ENCODE measurements around the gene CEBPA. TPM values are rescaled to one million over a fixed set of nuclear protein-coding genes. Genes with fewer than 3 reads are reported as not detected.

CEBPA gene
- total RNA-seq, 2 experiments from 2014 or later, result 0.11 TPM; not detected in 1

- ChIA-PET POLR2A (interaction anchor here (0.9 to 1.3 kb wide), 2 partner anchors 19 to 94 kb away, joined by 3 to 7 read pairs; partner anchors contain the start of gene CEBPG), CTCF (interaction anchor here (1.1 kb wide), 1 partner anchor 44 kb away, joined by 4 read pairs; no protein-coding TSS in a partner anchor)
- H3K27ac Mint-ChIP-seq, result peak overlapping the region; percentile 79
- peaks cover 13% of the 10 kb centered on the region for H3K4me1 Mint-ChIP-seq (ENCODE audit: low read depth)
- no peak for DNase-seq
- H3K9me3 Mint-ChIP-seq (ENCODE audit: insufficient read depth), result no peaks in the 10 kb centered on the region
- no peak for ATAC-seq
- H3K4me3 Mint-ChIP-seq, result no peak overlapping the region
- no peaks in the 10 kb centered on the region for H3K36me3 Mint-ChIP-seq (ENCODE audit: low read depth)
- peaks cover 10% of the 10 kb centered on the region for H3K27me3 Mint-ChIP-seq (ENCODE audit: low read depth)
Measured at GRCh38 chr19:33279430-33280350, 22.6 kb downstream of the CEBPA start.

- DNase-seq (no peak), ATAC-seq (no peak)
- Mint-ChIP-seq H3K36me3 (ENCODE audit: low read depth) (no peaks in the 10 kb centered on the region), H3K27me3 (ENCODE audit: low read depth) (peaks cover 5% of the 10 kb centered on the region), H3K27ac (no peak overlapping the region), H3K4me3 (no peak overlapping the region), H3K9me3 (ENCODE audit: insufficient read depth) (no peaks in the 10 kb centered on the region), H3K4me1 (ENCODE audit: low read depth) (peaks cover 18% of the 10 kb centered on the region)
- POLR2A ChIA-PET, result no interaction called here
- CTCF ChIA-PET, result no interaction called here
Measured at GRCh38 chr19:33278403-33279269, 23.7 kb downstream of the CEBPA start.

- ATAC-seq, result no peak
- CTCF ChIA-PET, result no interaction called here
- peaks cover 5% of the 10 kb centered on the region for H3K27me3 Mint-ChIP-seq (ENCODE audit: low read depth)
- POLR2A ChIA-PET, result no interaction called here
- no peak overlapping the region for H3K27ac Mint-ChIP-seq
- no peak for DNase-seq
- no peaks in the 10 kb centered on the region for H3K9me3 Mint-ChIP-seq (ENCODE audit: insufficient read depth)
- peaks cover 18% of the 10 kb centered on the region for H3K4me1 Mint-ChIP-seq (ENCODE audit: low read depth)
- no peak overlapping the region for H3K4me3 Mint-ChIP-seq
- no peaks in the 10 kb centered on the region for H3K36me3 Mint-ChIP-seq (ENCODE audit: low read depth)
Measured at GRCh38 chr19:33278023-33278402, 24.3 kb downstream of the CEBPA start.

- Mint-ChIP-seq H3K4me1 (ENCODE audit: low read depth) (peaks cover 18% of the 10 kb centered on the region), H3K27ac (no peak overlapping the region), H3K36me3 (ENCODE audit: low read depth) (no peaks in the 10 kb centered on the region), H3K9me3 (ENCODE audit: insufficient read depth) (no peaks in the 10 kb centered on the region), H3K27me3 (ENCODE audit: low read depth) (peaks cover 5% of the 10 kb centered on the region), H3K4me3 (no peak overlapping the region)
- ATAC-seq (no peak), DNase-seq (no peak)
- ChIA-PET CTCF (no interaction called here), POLR2A (no interaction called here)
Measured at GRCh38 chr19:33277434-33277833, 24.9 kb downstream of the CEBPA start.

GRCh38 chr19:33275933-33276619 lies 26.3 kb downstream of the CEBPA start:
- POLR2A ChIA-PET, result no interaction called here
- CTCF ChIA-PET, result no interaction called here
- H3K27ac Mint-ChIP-seq, result no peak overlapping the region
- no peaks in the 10 kb centered on the region for H3K9me3 Mint-ChIP-seq (ENCODE audit: insufficient read depth)
- DNase-seq (no peak), ATAC-seq (no peak)
- H3K4me3 Mint-ChIP-seq, result no peak overlapping the region
- H3K27me3 Mint-ChIP-seq (ENCODE audit: low read depth), result peaks cover 3% of the 10 kb centered on the region
- H3K36me3 Mint-ChIP-seq (ENCODE audit: low read depth), result no peaks in the 10 kb centered on the region
- H3K4me1 Mint-ChIP-seq (ENCODE audit: low read depth), result peaks cover 18% of the 10 kb centered on the region

GRCh38 chr19:33275559-33275932 lies 26.8 kb downstream of the CEBPA start:
- ChIA-PET POLR2A (no interaction called here), CTCF (no interaction called here)
- H3K9me3 Mint-ChIP-seq (ENCODE audit: insufficient read depth), result no peaks in the 10 kb centered on the region
- H3K36me3 Mint-ChIP-seq (ENCODE audit: low read depth), result no peaks in the 10 kb centered on the region
- no peak overlapping the region for H3K4me3 Mint-ChIP-seq
- H3K27me3 Mint-ChIP-seq (ENCODE audit: low read depth), result peaks cover 3% of the 10 kb centered on the region
- H3K4me1 Mint-ChIP-seq (ENCODE audit: low read depth), result peaks cover 14% of the 10 kb centered on the region
- DNase-seq (no peak), ATAC-seq (no peak)
- H3K27ac Mint-ChIP-seq, result no peak overlapping the region

GRCh38 chr19:33274663-33275558 lies 27.4 kb downstream of the CEBPA start:
- Mint-ChIP-seq H3K36me3 (ENCODE audit: low read depth) (no peaks in the 10 kb centered on the region), H3K27me3 (ENCODE audit: low read depth) (no peaks in the 10 kb centered on the region), H3K4me3 (no peak overlapping the region), H3K27ac (no peak overlapping the region), H3K9me3 (ENCODE audit: insufficient read depth) (no peaks in the 10 kb centered on the region), H3K4me1 (ENCODE audit: low read depth) (peaks cover 8% of the 10 kb centered on the region)
- ATAC-seq (no peak), DNase-seq (no peak)
- ChIA-PET CTCF (no interaction called here), POLR2A (no interaction called here)

- no peaks in the 10 kb centered on the region for H3K9me3 Mint-ChIP-seq (ENCODE audit: insufficient read depth)
- H3K4me3 Mint-ChIP-seq, result no peak overlapping the region
- ATAC-seq (no peak), DNase-seq (peak; percentile 33)
- ChIA-PET CTCF (no interaction called here), POLR2A (no interaction called here)
- peaks cover 5% of the 10 kb centered on the region for H3K4me1 Mint-ChIP-seq (ENCODE audit: low read depth)
- H3K27ac Mint-ChIP-seq, result peak overlapping the region; percentile 39
- no peaks in the 10 kb centered on the region for H3K36me3 Mint-ChIP-seq (ENCODE audit: low read depth)
- H3K27me3 Mint-ChIP-seq (ENCODE audit: low read depth), result no peaks in the 10 kb centered on the region
Measured at GRCh38 chr19:33273881-33274662, 28.3 kb downstream of the CEBPA start.

GRCh38 chr19:33273065-33273736 lies 29.1 kb downstream of the CEBPA start:
- ATAC-seq, result no peak
- H3K9me3 Mint-ChIP-seq (ENCODE audit: insufficient read depth), result no peaks in the 10 kb centered on the region
- H3K36me3 Mint-ChIP-seq (ENCODE audit: low read depth), result no peaks in the 10 kb centered on the region
- H3K4me1 Mint-ChIP-seq (ENCODE audit: low read depth), result peaks cover 5% of the 10 kb centered on the region
- no peaks in the 10 kb centered on the region for H3K27me3 Mint-ChIP-seq (ENCODE audit: low read depth)
- no peak overlapping the region for H3K27ac Mint-ChIP-seq
- CTCF ChIA-PET, result no interaction called here
- POLR2A ChIA-PET, result no interaction called here
- no peak overlapping the region for H3K4me3 Mint-ChIP-seq
- DNase-seq, result no peak

GRCh38 chr19:33271246-33272021 lies 30.9 kb downstream of the CEBPA start:
- ATAC-seq (no peak), DNase-seq (no peak)
- H3K27me3 Mint-ChIP-seq (ENCODE audit: low read depth), result no peaks in the 10 kb centered on the region
- peaks cover 5% of the 10 kb centered on the region for H3K4me1 Mint-ChIP-seq (ENCODE audit: low read depth)
- ChIA-PET POLR2A (no interaction called here), CTCF (no interaction called here)
- no peaks in the 10 kb centered on the region for H3K9me3 Mint-ChIP-seq (ENCODE audit: insufficient read depth)
- H3K36me3 Mint-ChIP-seq (ENCODE audit: low read depth), result no peaks in the 10 kb centered on the region
- no peak overlapping the region for H3K27ac Mint-ChIP-seq
- H3K4me3 Mint-ChIP-seq, result no peak overlapping the region
